Tibial nerve (tissue), 4 donors: ENCODE results near the gene ARHGAP25. TPM values are rescaled to one million over a fixed set of nuclear protein-coding genes. Genes with fewer than 3 reads are reported as not detected.

Experiments
- DNase-seq, 2 donors: peaks; one replicate each; pipeline ENCODE4 v3.0.0-alpha.2; 2019; ENCODE audit warnings: low spot score in 2 of 2
- H3K27ac ChIP-seq, 4 donors: fragments of 200-600 bp; sonication (generic) in 3 of 4; one replicate each; pipeline ENCODE4 v1.5.1; 2017 to 2019; ENCODE audit warnings: mild to moderate bottlenecking in 1 of 4
- H3K27me3 ChIP-seq, 2 donors: fragments of 200-600 bp; sonication (generic) in 1 of 2; one replicate each; pipeline versions ENCODE4 v1.5.1 to v1.6.0; 2017 to 2019
- H3K36me3 ChIP-seq, 3 donors: fragments of 200-600 bp; sonication (generic); one replicate each; pipeline ENCODE4 v1.5.1; 2018 to 2019
- H3K4me1 ChIP-seq, 4 donors: fragments of 200-600 bp; sonication (generic) in 3 of 4; one replicate each; pipeline ENCODE4 v1.5.1; 2017 to 2019
- H3K4me3 ChIP-seq, 4 donors: fragments of 200-600 bp; sonication (generic) in 3 of 4; one replicate each; pipeline ENCODE4 v1.5.1; 2017 to 2019; ENCODE audit warnings: mild to moderate bottlenecking in 1 of 4, moderate library complexity in 1 of 4
- H3K9me3 ChIP-seq, 4 donors: fragments of 200-600 bp; sonication (generic) in 3 of 4; one replicate each; pipeline ENCODE4 v1.5.1; 2017 to 2019
- EP300 ChIP-seq, 2 donors: sonication (generic); formaldehyde crosslinking; IDR thresholded peaks; one replicate each; pipeline ENCODE4 v1.6.1; 2017; ENCODE audit warnings: antibody characterized with exemption in 2 of 2, mild to moderate bottlenecking in 1 of 2
- POLR2A ChIP-seq, 2 donors: fragments of 450-650 bp; IDR thresholded peaks; one replicate each; pipeline ENCODE4 v1.6.1; 2017; ENCODE audit warnings: antibody characterized with exemption in 2 of 2, mild to moderate bottlenecking in 2 of 2, moderate library complexity in 2 of 2
- WGBS, 2 donors: methylation state at CpG; one replicate each; pipeline ENCODE4 v1.1.5; 2018; 5-methylcytosine and 5-hydroxymethylcytosine counted together
- total RNA-seq, 4 donors: library from RNA; depleted of rRNA; stranded (reverse); fragments of >200 nt; gene quantifications; one replicate each; pipeline ENCODE4 v1.1.0, GENCODE V29; 2016
- TF ChIP-seq, protein P1 (sequence below), 5 experiments: fragments of 200-600 bp in 3 of 5; fragments of 450-650 bp in 2 of 5; sonication (generic) in 3 of 5; IDR thresholded peaks; one replicate each; pipeline ENCODE4 v1.5.1; 2016 to 2019; ENCODE audit warnings: antibody characterized with exemption in 5 of 5, mild to moderate bottlenecking in 3 of 5, moderate library complexity in 2 of 5

ARHGAP25 gene
- total RNA-seq, 4 donors from 2014 or later = 4.3 to 9.6 (median 5.3) TPM

DNA sequence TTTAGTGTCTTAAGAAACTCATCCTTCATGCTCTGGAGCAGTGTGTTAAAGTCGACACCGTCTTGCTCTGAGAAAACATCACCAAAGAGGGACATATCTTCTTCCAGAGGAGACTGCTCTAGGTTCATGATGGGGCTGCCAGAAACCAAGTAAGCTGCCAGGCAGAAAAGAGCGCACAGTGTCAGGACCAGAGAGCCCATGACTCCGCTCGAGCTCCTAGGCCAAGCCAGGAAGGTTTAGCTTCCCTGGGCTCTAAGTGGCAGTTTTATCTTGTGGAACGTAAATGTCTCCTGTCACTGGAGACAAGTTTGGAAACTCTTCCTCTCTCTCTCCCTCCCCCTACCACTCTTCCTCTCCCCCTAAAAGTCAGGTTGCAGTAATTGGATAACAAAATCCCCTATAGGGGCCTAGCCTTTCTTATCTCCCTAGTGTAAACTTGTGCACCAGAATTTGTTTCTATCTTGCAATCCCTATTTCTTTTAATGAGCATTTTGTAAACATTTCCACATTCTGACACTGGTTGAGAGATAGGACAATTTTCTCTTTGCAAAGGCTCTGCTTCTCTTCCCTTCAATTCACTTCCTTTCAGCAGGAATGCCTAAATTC is 136.7 kb downstream of the ARHGAP25 start, which contains the start of gene BMP10:
Gene BMP10 (minus strand): TSS at position 239 of the 606 bp plus-strand sequence. CDS start 39 bp downstream, at position 200.
- Histone ChIP-seq H3K27me3 (no peaks in the 10 kb centered on the region), H3K36me3 (no peaks in the 10 kb centered on the region), H3K27ac (no peak within 1 kb of the TSS), H3K4me1 (no peaks in the 10 kb centered on the region), H3K4me3 (no peak within 1 kb of the TSS), H3K9me3 (no peaks in the 10 kb centered on the region)
- WGBS, 2 donors = 87 to 88% methylated on average over 6 of the region's 6 CpGs
- TF ChIP-seq EP300 (IDR thresholded peaks at IDR 0.05) = no peak
- TF ChIP-seq POLR2A (IDR thresholded peaks at IDR 0.05) = no peak
- TF ChIP-seq, protein P1, sequence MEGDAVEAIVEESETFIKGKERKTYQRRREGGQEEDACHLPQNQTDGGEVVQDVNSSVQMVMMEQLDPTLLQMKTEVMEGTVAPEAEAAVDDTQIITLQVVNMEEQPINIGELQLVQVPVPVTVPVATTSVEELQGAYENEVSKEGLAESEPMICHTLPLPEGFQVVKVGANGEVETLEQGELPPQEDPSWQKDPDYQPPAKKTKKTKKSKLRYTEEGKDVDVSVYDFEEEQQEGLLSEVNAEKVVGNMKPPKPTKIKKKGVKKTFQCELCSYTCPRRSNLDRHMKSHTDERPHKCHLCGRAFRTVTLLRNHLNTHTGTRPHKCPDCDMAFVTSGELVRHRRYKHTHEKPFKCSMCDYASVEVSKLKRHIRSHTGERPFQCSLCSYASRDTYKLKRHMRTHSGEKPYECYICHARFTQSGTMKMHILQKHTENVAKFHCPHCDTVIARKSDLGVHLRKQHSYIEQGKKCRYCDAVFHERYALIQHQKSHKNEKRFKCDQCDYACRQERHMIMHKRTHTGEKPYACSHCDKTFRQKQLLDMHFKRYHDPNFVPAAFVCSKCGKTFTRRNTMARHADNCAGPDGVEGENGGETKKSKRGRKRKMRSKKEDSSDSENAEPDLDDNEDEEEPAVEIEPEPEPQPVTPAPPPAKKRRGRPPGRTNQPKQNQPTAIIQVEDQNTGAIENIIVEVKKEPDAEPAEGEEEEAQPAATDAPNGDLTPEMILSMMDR (IDR thresholded peaks at IDR 0.05) = no peak
- DNase-seq = no peak

Other genes starting within 250 kb of the ARHGAP25 start
- under 1 TPM in 2 of 4 donors, not detected in 2; 0.22 to 0.63 TPM for gene PROKR1, start 91.2 kb upstream of the ARHGAP25 start, total RNA-seq
- gene BMP10, start 136.6 kb downstream of the ARHGAP25 start, total RNA-seq = not detected
- gene GKN2, start 218.1 kb downstream of the ARHGAP25 start, total RNA-seq = not detected
- gene GKN1, start 239.8 kb downstream of the ARHGAP25 start, total RNA-seq = not detected